ENCODE measurements around the gene C5AR1. TPM values are rescaled to one million over a fixed set of nuclear protein-coding genes. Genes with fewer than 3 reads are reported as not detected.

The C5AR1 gene
- total RNA-seq, 6 donors from 2014 or later, result 20.3 to 87.3 (median 45.1) TPM

- Histone ChIP-seq H3K27ac (no peak overlapping the region), H3K27me3 (no peaks in the 10 kb centered on the region), H3K9me3 (no peaks in the 10 kb centered on the region), H3K4me1 (peaks cover 9 to 29% (median 17%) of the 10 kb centered on the region in 4 donors), H3K36me3 (peaks cover 11 to 38% (median 33%) of the 10 kb centered on the region in 4 donors), H3K4me3 (no peak overlapping the region)
- TF ChIP-seq EP300 (IDR thresholded peaks at IDR 0.05), result no peak
- no peak for TF ChIP-seq POLR2AphosphoS5 (IDR thresholded peaks at IDR 0.05)
- TF ChIP-seq POLR2A (IDR thresholded peaks at IDR 0.05), result no peak
- TF ChIP-seq, protein P1, sequence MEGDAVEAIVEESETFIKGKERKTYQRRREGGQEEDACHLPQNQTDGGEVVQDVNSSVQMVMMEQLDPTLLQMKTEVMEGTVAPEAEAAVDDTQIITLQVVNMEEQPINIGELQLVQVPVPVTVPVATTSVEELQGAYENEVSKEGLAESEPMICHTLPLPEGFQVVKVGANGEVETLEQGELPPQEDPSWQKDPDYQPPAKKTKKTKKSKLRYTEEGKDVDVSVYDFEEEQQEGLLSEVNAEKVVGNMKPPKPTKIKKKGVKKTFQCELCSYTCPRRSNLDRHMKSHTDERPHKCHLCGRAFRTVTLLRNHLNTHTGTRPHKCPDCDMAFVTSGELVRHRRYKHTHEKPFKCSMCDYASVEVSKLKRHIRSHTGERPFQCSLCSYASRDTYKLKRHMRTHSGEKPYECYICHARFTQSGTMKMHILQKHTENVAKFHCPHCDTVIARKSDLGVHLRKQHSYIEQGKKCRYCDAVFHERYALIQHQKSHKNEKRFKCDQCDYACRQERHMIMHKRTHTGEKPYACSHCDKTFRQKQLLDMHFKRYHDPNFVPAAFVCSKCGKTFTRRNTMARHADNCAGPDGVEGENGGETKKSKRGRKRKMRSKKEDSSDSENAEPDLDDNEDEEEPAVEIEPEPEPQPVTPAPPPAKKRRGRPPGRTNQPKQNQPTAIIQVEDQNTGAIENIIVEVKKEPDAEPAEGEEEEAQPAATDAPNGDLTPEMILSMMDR (IDR thresholded peaks at IDR 0.05), result no peak
- ATAC-seq (ENCODE audit: low FRiP score in 2 of 2), result no peak
- no peak for DNase-seq
- 81 to 93% methylated on average over 3 of the region's 3 CpGs for WGBS, 2 donors
Observed at GRCh38 chr19:47351548-47351947, 41.9 kb downstream of the C5AR1 start.

DNA sequence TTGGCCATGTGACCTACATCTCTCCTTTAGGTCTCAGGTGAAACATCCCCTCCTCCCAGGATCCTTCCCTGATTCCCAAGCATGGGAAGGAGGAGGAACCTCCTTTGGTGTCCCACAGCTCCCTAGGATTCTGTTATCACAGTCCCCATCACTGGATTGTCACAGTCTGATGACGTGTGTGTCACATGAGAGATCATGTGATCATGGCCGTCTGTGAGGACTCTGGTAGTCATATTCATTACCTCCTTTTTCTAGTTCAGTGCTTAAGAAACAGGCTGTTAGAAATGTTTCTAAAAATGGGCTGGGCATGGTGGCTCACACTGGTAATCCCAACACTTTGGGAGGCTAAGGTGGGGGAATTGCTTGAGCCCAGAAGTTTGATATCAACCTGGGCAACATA, 42.4 kb downstream of the C5AR1 start:
- H3K27ac ChIP-seq, result no peak overlapping the region
- H3K4me3 ChIP-seq, result no peak overlapping the region
- 45 to 67% methylated on average over 2 of the region's 2 CpGs for WGBS, 2 donors
- H3K36me3 ChIP-seq, result peaks cover 11 to 44% (median 37%) of the 10 kb centered on the region in 4 donors
- H3K9me3 ChIP-seq, result no peaks in the 10 kb centered on the region
- DNase-seq (no peak), ATAC-seq (ENCODE audit: low FRiP score in 2 of 2) (no peak)
- TF ChIP-seq EP300 (IDR thresholded peaks at IDR 0.05) (no peak), POLR2AphosphoS5 (IDR thresholded peaks at IDR 0.05) (no peak), POLR2A (IDR thresholded peaks at IDR 0.05) (no peak)
- TF ChIP-seq, protein P1 (IDR thresholded peaks at IDR 0.05), result no peak
- H3K27me3 ChIP-seq, result no peaks in the 10 kb centered on the region
- peaks cover 9 to 29% (median 17%) of the 10 kb centered on the region in 4 donors for H3K4me1 ChIP-seq

GRCh38 chr19:47353307-47353712, 43.6 kb downstream of the C5AR1 start:
- DNase-seq (peak in 1 of 2 donors; percentile 72), ATAC-seq (ENCODE audit: low FRiP score in 2 of 2) (no peak)
- Histone ChIP-seq H3K4me3 (no peak overlapping the region), H3K4me1 (peaks cover 9 to 29% (median 17%) of the 10 kb centered on the region in 4 donors), H3K36me3 (peaks cover 21 to 56% (median 49%) of the 10 kb centered on the region in 4 donors), H3K27ac (no peak overlapping the region), H3K27me3 (no peaks in the 10 kb centered on the region), H3K9me3 (no peaks in the 10 kb centered on the region)
- WGBS, 2 donors, result 90 to 95% methylated on average over 12 to 19 of the region's 24 CpGs
- TF ChIP-seq POLR2A (IDR thresholded peaks at IDR 0.05) (no peak), POLR2AphosphoS5 (IDR thresholded peaks at IDR 0.05) (no peak), EP300 (IDR thresholded peaks at IDR 0.05) (no peak)
- TF ChIP-seq, protein P1 (IDR thresholded peaks at IDR 0.05), result no peak

GRCh38 chr19:47356900-47357299, 47.2 kb downstream of the C5AR1 start:
- TF ChIP-seq POLR2A (IDR thresholded peaks at IDR 0.05) (no peak), POLR2AphosphoS5 (IDR thresholded peaks at IDR 0.05) (no peak), EP300 (IDR thresholded peaks at IDR 0.05) (no peak)
- TF ChIP-seq, protein P1 (IDR thresholded peaks at IDR 0.05), result no peak
- ATAC-seq (ENCODE audit: low FRiP score in 2 of 2), result no peak
- Histone ChIP-seq H3K27ac (no peak overlapping the region), H3K4me3 (no peak overlapping the region), H3K4me1 (peaks cover 0 to 9% (median 0%) of the 10 kb centered on the region in 4 donors), H3K36me3 (peaks cover 21 to 92% (median 77%) of the 10 kb centered on the region in 4 donors), H3K9me3 (no peaks in the 10 kb centered on the region), H3K27me3 (no peaks in the 10 kb centered on the region)
- WGBS, 2 donors, result 90 to 92% methylated on average over 6 of the region's 6 CpGs
- no peak for DNase-seq

Data from upper lobe of left lung (tissue), 6 donors.